Choroid plexus epithelial cell (primary cell): Measurements from ENCODE around the gene SLC2A8.

Experiments
- DNase-seq: peaks from one replicate; pipeline ENCODE4 v3.0.0-alpha.2; 2010; ENCODE audit warnings: low read depth
- H3K4me3 ChIP-seq: 2 replicates; pipeline ENCODE4 v1.5.1; 2011; ENCODE audit warnings: low read depth, mild to moderate bottlenecking, control low read depth, low read length, moderate library complexity
- TF ChIP-seq, protein P1 (sequence below): conservative IDR thresholded peaks from 2 replicates; pipeline ENCODE4 v1.5.1; 2011; ENCODE audit warnings: low read depth, mild to moderate bottlenecking, control low read depth, inconsistent platforms, low read length, moderate library complexity

SLC2A8 gene

DNA sequence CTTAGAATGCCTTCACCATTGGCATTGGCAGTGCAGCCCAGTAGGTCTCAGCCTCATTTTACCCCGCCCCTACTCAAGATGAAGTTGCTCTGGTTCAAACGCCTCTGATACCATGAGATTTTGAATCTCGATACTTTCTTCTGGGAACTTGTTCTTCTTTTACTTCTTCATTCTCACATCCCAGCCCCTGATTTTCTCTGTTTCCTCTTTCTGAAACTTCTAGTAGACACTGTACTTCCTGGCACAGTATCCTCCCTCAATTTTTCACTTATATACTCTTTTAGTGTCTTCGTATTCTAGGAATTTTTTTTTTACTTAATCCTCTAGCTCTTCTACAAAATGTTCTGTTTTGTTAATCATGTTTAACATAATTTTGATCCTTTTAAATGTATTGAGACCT is 14.2 kb downstream of the SLC2A8 start:
- no peak for DNase-seq
- H3K4me3 ChIP-seq, result no peak overlapping the region
- TF ChIP-seq, protein P1, sequence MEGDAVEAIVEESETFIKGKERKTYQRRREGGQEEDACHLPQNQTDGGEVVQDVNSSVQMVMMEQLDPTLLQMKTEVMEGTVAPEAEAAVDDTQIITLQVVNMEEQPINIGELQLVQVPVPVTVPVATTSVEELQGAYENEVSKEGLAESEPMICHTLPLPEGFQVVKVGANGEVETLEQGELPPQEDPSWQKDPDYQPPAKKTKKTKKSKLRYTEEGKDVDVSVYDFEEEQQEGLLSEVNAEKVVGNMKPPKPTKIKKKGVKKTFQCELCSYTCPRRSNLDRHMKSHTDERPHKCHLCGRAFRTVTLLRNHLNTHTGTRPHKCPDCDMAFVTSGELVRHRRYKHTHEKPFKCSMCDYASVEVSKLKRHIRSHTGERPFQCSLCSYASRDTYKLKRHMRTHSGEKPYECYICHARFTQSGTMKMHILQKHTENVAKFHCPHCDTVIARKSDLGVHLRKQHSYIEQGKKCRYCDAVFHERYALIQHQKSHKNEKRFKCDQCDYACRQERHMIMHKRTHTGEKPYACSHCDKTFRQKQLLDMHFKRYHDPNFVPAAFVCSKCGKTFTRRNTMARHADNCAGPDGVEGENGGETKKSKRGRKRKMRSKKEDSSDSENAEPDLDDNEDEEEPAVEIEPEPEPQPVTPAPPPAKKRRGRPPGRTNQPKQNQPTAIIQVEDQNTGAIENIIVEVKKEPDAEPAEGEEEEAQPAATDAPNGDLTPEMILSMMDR, result no peak

DNA sequence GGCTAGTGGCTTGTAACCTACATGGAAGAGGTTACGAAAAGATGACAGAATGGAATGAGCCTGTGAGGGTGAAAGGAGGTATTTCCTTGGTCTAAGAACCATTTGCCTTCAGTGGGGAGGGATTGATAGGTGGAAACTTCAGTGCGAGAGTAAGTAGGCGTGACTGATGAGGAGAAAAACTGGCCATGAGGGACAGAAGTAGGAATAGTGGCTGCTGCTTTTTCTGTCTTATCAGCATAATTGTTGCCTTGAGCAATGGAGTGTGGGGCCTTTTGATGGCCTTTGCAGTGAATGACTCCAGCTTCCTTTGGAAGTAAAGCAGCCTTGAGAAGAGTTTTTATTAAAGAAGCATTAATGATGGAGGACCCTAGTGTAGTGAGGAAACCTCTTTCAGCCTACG is 18.2 kb downstream of the SLC2A8 start:
- DNase-seq, result no peak
- TF ChIP-seq, protein P1, result no peak
- H3K4me3 ChIP-seq, result no peak overlapping the region

DNA sequence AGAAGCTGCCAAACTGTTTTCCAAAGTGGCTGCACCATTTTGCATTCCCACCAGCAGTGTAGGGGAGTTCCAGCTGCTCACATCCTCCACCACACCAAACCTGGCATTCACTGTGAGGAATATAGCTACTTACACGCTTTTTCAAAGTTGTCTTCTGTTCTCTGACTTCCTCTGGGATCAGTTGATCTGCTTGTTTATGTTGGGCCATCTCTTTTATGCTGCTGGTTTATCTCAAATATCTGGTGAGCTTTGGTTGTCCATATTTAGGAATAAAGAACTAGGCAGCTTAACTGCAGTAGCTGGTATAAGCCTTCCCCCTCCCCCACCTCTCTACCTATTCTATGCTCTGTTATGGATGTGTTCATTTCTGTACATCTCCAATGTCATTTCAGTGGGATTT is 18.7 kb downstream of the SLC2A8 start:
- no peak overlapping the region for H3K4me3 ChIP-seq
- DNase-seq, result no peak
- TF ChIP-seq, protein P1, result no peak

DNA sequence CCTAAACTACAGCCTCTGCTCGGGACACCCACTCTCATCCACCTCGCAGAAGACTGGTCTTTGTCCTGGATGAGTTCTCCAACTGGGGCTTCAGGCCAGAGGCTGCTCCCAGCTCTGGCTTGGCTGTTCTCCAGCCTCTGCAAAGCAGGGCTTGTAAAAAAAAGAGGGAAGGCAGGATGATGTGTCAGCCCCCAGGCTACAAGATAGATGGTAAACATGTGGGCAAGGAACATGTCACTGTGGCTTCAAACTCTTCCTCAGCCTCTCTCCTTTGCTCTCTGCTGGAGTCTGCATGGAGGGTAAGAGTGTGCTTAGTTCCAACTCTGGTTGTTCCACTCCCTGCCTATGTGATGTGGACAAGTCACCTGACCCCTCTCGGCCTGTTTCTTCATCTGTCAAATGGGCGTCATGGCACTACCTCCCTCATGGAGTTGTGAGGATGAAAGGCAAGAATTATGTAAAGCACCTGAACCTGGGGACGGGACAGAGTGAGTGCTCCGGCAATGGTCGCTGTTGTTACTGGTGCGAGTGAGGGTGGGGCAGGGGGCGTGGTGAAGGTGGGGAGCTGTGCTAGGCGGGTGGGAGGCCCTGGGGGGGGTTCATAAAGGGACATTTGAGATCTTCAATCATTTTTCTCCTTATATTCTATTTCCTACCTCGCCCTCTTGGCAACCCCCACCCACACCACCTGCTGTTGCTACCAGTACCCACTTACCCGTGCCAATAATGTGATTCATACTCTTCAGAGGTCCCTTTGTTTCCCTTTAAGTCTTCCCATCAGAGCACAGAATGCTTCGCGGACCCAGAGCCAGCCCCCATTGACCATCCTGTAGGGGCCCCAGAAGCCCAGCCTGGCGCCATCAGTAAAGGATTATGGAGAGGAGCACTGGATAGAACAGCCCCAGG is 20.4 kb downstream of the SLC2A8 start:
- no peak for DNase-seq
- TF ChIP-seq, protein P1, result no peak
- no peak overlapping the region for H3K4me3 ChIP-seq

DNA sequence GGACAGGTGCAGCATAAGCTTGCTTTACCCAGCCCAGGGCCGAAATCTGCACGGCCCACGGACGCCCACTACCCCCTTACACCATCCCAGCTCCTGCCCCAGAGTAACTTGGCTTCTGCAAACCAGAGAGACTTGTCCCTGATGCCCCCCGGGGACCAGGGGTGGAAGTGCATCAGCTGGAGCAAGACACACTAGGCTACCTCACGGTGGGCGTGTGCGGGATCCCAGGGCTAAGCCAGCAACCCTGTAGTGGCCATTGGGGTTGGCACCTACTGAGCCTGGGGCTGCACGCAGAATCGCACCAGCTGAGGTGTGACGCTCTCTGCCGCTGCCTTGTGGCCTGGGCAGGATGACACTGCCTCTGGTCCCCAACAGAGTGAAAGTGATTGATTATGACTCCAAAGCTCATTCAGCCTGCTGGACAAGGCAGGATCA is 21.1 kb downstream of the SLC2A8 start:
- no peak overlapping the region for H3K4me3 ChIP-seq
- TF ChIP-seq, protein P1, result peak; percentile 43
- peak; percentile 33 for DNase-seq

DNA sequence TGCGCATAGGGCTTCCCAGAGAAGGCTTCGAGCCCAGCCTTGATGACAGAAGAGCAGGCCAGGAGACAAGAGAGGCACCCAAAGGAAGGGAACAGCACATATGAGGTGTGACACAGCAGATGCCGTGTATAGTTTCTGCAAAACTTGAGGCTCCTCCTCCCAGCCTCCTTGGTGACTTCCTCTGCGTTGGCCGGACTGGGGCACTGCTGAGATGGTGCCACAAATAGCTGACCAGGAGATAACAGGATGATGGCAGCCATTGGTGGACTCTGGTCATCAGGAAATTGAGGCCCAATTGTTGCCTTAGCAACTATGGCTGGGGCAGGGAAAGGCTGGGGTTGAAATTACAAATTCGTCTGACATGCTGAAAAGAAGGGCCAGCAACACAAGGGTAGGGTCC is 22.4 kb downstream of the SLC2A8 start:
- DNase-seq, result no peak
- H3K4me3 ChIP-seq, result peak overlapping the region; percentile 49
- TF ChIP-seq, protein P1, result no peak

DNA sequence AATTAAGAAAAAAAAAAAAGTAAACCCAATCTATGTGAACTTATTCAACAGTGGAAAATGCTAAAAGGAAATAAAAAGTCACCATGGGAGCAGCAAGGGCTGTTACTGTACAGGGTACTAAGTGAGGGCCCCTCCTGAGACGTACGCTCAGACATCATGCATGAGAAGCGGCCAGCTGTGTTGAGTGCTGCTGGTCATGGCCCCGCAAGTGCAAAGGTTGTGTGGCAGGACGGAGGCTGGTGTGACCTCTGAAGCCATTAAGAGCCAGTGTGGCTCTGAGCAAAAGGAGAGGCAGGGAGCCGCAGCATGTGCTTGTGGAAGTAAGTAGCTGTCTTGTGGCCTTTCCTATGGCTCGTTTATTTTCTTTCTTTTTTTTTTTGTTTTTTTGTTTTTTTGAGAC is 24.1 kb downstream of the SLC2A8 start:
- H3K4me3 ChIP-seq, result no peak overlapping the region
- TF ChIP-seq, protein P1, result no peak
- DNase-seq, result no peak
